Endothelial cell of umbilical vein (primary cell): ENCODE data around the gene SYT11. TPM values are rescaled to one million over a fixed set of nuclear protein-coding genes. Genes with fewer than 3 reads are reported as not detected.
A peak's percentile ranks its signal among the peaks of the same experiment; 100 is the strongest.

ENCODE experiments used
- BruUV-seq: library from RNA; stranded (reverse); fragments of 400-500 nt; replicated peaks from 2 replicates; lab custom pipeline; 2021; lab: Mats Ljungman, UMichigan
- CTCF ChIA-PET: fragments of 300-600, 350-600 bp; sonication (Branson Sonifier 250); formaldehyde crosslinking; loops from one replicate; lab custom pipeline; 2021; ENCODE audit warnings: antibody characterized with exemption, inconsistent platforms; lab: Charles Lee
- POLR2A ChIA-PET: fragments of 300-600, 350-600 bp; sonication (Branson Sonifier 250); formaldehyde crosslinking; loops from one replicate; lab custom pipeline; 2021; ENCODE audit warnings: antibody characterized with exemption, inconsistent platforms; lab: Charles Lee
- DNase-seq: peaks from one replicate; pipeline ENCODE4 v3.0.0-alpha.2; 2011; ENCODE audit warnings: low read depth, low spot score
- FAIRE-seq: peaks from 2 replicates; lab custom pipeline; 2011; peaks lifted over from hg19 to GRCh38; lab: Jason Lieb, UNC
- H2AFZ ChIP-seq: 2 replicates; pipeline ENCODE4 v1.6.0; 2012; ENCODE audit warnings: low read depth, low read length, control low read depth, inconsistent platforms
- H3K27ac ChIP-seq: 2 replicates; pipeline ENCODE4 v1.5.1; 2011; ENCODE audit warnings: low read depth, mild to moderate bottlenecking, control low read depth, low read length, moderate library complexity; ENCODE audit not compliant: insufficient read depth
- H3K27me3 ChIP-seq, 2 experiments: 2 replicates each; pipeline versions ENCODE4 v1.6.0 to v1.6.1; 2011; ENCODE audit warnings: low read length in 2 of 2, mixed read lengths in 1 of 2; ENCODE audit not compliant: control insufficient read depth in 2 of 2, insufficient read depth in 2 of 2
- H3K36me3 ChIP-seq, 2 experiments: 2 replicates in 1 of 2; 3 replicates in 1 of 2; pipeline ENCODE4 v1.5.1; 2011; ENCODE audit warnings: low read length in 2 of 2, mild to moderate bottlenecking in 1 of 2, moderate library complexity in 1 of 2; ENCODE audit not compliant: control insufficient read depth in 2 of 2, insufficient read depth in 2 of 2; ENCODE audit errors: extremely low read depth in 1 of 2
- H3K4me1 ChIP-seq: 3 replicates; pipeline ENCODE4 v1.5.1; 2011; ENCODE audit warnings: mild to moderate bottlenecking, low read length; ENCODE audit not compliant: control insufficient read depth, insufficient read depth; ENCODE audit errors: extremely low read depth
- H3K4me2 ChIP-seq: 2 replicates; pipeline ENCODE4 v1.6.1; 2011; ENCODE audit warnings: low read length, control low read depth, mixed read lengths; ENCODE audit not compliant: insufficient read depth
- H3K4me3 ChIP-seq, 3 experiments: fragments of 200-600 bp in 1 of 3; sonication (generic), shearing (Covaris generic) in 1 of 3; replicated peaks in 1 of 3; 2 replicates each; pipeline ENCODE4 v1.5.1; 2011 to 2016; ENCODE audit warnings: control low read depth in 3 of 3, low read length in 3 of 3, mild to moderate bottlenecking in 2 of 3, inconsistent platforms in 1 of 3, low read depth in 1 of 3, moderate library complexity in 1 of 3; ENCODE audit not compliant: insufficient read depth in 1 of 3
- H3K79me2 ChIP-seq: 2 replicates; pipeline ENCODE4 v1.6.0; 2012; ENCODE audit warnings: low read length, inconsistent platforms; ENCODE audit not compliant: control insufficient read depth, insufficient read depth
- H3K9ac ChIP-seq: replicated peaks from 2 replicates; pipeline ENCODE3; 2011; ENCODE audit warnings: low read length, control low read depth; ENCODE audit not compliant: insufficient read depth; ENCODE audit errors: extremely low read depth
- H3K9me1 ChIP-seq: replicated peaks from 3 replicates; pipeline ENCODE4 v1.6.0; 2011; ENCODE audit warnings: mild to moderate bottlenecking, low read length; ENCODE audit not compliant: control insufficient read depth, insufficient read depth; ENCODE audit errors: extremely low read depth
- H3K9me3 ChIP-seq: replicated peaks from 2 replicates; pipeline ENCODE4 v1.5.1; 2012; ENCODE audit warnings: low read length, inconsistent platforms; ENCODE audit not compliant: control insufficient read depth, insufficient read depth
- H4K20me1 ChIP-seq: replicated peaks from 2 replicates; pipeline ENCODE3; 2011; ENCODE audit warnings: mild to moderate bottlenecking, low read length; ENCODE audit not compliant: control insufficient read depth, insufficient read depth; ENCODE audit errors: extremely low read depth
- EZH2 ChIP-seq: IDR thresholded peaks from 2 replicates; pipeline ENCODE4 v1.6.1; 2012; ENCODE audit warnings: borderline replicate concordance, low read depth, mild to moderate bottlenecking, moderate library complexity, low read length, inconsistent platforms; ENCODE audit not compliant: severe bottlenecking
- FOS ChIP-seq: IDR thresholded peaks from 2 replicates; pipeline ENCODE4 v1.6.1; 2011; ENCODE audit warnings: mild to moderate bottlenecking, low read length, moderate library complexity, borderline replicate concordance; ENCODE audit not compliant: insufficient read depth
- GATA2 ChIP-seq: IDR thresholded peaks from 2 replicates; pipeline ENCODE4 v1.7.0; 2011; ENCODE audit warnings: low read depth, mild to moderate bottlenecking, moderate library complexity, mixed read lengths, low read length; ENCODE audit not compliant: insufficient read length, insufficient read depth
- JUN ChIP-seq: IDR thresholded peaks from 2 replicates; pipeline ENCODE4 v1.6.1; 2011; ENCODE audit warnings: borderline replicate concordance, low read depth; ENCODE audit not compliant: insufficient read length, insufficient read depth
- MAX ChIP-seq: IDR thresholded peaks from 2 replicates; pipeline ENCODE4 v1.6.1; 2011; ENCODE audit not compliant: insufficient read depth, insufficient read length
- MYC ChIP-seq: IDR thresholded peaks from one replicate; pipeline ENCODE4 v1.6.1; 2011; ENCODE audit warnings: mild to moderate bottlenecking, low read depth, low read length
- POLR2A ChIP-seq: IDR thresholded peaks from 2 replicates; pipeline ENCODE4 v1.6.1; 2012; ENCODE audit warnings: low read depth, mild to moderate bottlenecking, control low read depth, low read length
- POLR2AphosphoS5 ChIP-seq: IDR thresholded peaks from 2 replicates; pipeline ENCODE4 v1.6.1; 2012; ENCODE audit warnings: low read depth, mild to moderate bottlenecking, control low read depth, low read length, moderate library complexity; ENCODE audit not compliant: insufficient read depth
- dilution Hi-C: fragments of 300-500 bp; cut with MboI; formaldehyde crosslinking; loops from one replicate; pipeline ENCODE4 v1.15.0; 2019; ENCODE audit warnings: low sequenced_read_pairs; ENCODE audit not compliant: extremely low pct_ligation_motif_present
- intact Hi-C: fragments of 100-400 bp; cut with micrococcal nuclease; formaldehyde crosslinking; loops from one replicate; pipeline ENCODE4 v1.10.0; 2022
- polyA plus RNA-seq, 4 experiments: library from polyadenylated mRNA; depleted of rRNA in 3 of 4; stranded (reverse) in 3 of 4; unstranded in 1 of 4; fragments of >200 nt; gene quantifications; 2 replicates each; pipeline versions ENCODE4 v1.2.1 to v1.2.3, GENCODE V29; 2011 to 2012; ENCODE audit warnings: missing spikeins in 1 of 4
- total RNA-seq: library from RNA; stranded (reverse); gene quantifications from 2 replicates; pipeline ENCODE4 v1.2.3, GENCODE V29; 2021
- TF ChIP-seq, protein P1 (sequence below), 2 donors: IDR thresholded peaks; 1 replicate in 1 of 2; 2 replicates in 1 of 2; pipeline ENCODE4 v1.5.1; 2011; ENCODE audit warnings: low read length in 2 of 2, mild to moderate bottlenecking in 2 of 2, moderate library complexity in 2 of 2, control low read depth in 1 of 2, inconsistent platforms in 1 of 2, low read depth in 1 of 2; ENCODE audit not compliant: insufficient read depth in 1 of 2; ENCODE audit errors: extremely low read depth in 1 of 2

SYT11 gene
- total and polyA plus RNA-seq, 2 donors (not counting 3 experiments of a cell fraction or from before 2014, with no cell fraction given): 28.2 to 36.5 TPM

DNA sequence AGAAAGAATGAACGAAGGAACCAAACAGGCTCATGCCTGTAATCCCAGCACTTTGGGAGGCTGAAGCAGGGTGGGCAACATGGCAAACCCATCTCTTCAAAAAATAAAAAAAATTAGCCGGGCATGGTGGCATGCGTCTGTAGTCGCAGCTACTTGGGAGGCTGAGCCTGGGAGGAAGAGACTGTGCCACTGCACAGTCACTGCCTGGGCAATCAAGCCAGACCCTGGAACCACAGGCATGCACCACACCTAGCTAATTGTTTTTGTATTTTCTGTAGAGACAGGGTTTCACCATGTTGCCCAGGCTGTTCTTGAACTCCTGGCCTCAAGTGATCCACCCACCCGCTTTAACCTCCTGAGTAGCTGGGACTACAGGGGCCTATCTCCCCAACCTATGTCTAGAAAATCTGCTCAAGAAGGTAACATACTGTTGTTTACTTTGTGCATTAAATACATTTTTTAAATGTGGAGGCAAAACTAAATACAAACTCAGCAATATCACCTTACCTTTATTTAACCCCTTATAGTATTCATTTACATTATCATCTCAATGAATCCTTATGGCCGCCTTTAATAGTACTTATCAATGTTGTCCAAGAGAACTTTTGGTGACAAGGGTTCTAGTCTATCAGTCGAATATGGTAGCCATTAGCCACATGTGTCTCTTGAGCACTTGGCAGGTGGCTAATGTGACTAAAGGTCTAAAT lies 72.1 kb downstream of the SYT11 start:
- BruUV-seq: no TSS peak
- Histone ChIP-seq H3K4me1 (peaks cover 42% of the 10 kb centered on the region), H4K20me1 (peaks cover 4% of the 10 kb centered on the region), H3K27ac (no peak overlapping the region), H3K9me3 (no peaks in the 10 kb centered on the region), H3K4me3 (peak overlapping the region in 2 of 3 experiments; percentile 9 to 21), H3K27me3 (no peaks in the 10 kb centered on the region), H3K4me2 (peak overlapping the region; percentile 84), H3K9me1 (no peaks in the 10 kb centered on the region), H2AFZ (no peak overlapping the region), H3K9ac (no peak overlapping the region), H3K36me3 (peaks cover 18 to 28% of the 10 kb centered on the region in 2 experiments), H3K79me2 (peaks cover 66% of the 10 kb centered on the region)
- dilution Hi-C loops: no loop called here
- TF ChIP-seq GATA2: no peak
- peak; percentile 12 for TF ChIP-seq POLR2A
- no peak for TF ChIP-seq EZH2
- ChIA-PET POLR2A (no interaction called here), CTCF (interaction anchor here (0.7 to 6.7 kb wide), 7 partner anchors 10 to 135 kb away, joined by 3 to 57 read pairs (median 3); no protein-coding TSS in a partner anchor)
- intact Hi-C loops: no loop called here
- DNase-seq: no peak
- FAIRE-seq: peak; percentile 4

DNA sequence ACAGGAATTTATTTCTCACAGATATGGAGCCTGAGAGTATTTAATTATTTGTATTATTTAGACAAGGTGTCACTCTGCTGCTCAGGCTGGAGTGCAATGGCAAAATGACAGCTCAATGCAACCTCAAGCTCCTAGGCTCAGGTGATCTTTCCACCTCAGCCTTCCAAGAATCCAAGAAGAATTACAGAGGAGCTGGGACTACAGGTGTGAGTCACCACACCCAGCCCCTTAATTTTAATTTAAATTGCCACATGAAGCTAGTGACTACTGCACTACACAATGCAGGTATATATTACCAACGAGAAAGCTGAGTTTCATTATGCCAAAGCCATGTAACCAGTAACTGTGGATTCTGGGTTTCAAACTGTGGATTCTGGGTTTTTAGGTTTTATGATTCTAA lies 72.7 kb downstream of the SYT11 start:
- Histone ChIP-seq H3K4me2 (peak overlapping the region; percentile 84), H4K20me1 (peaks cover 4% of the 10 kb centered on the region)

More for the DNA sequence above, 72.7 kb downstream of the SYT11 start:
- Histone ChIP-seq H3K27ac (no peak overlapping the region), H2AFZ (no peak overlapping the region), H3K79me2 (peaks cover 60% of the 10 kb centered on the region), H3K27me3 (no peaks in the 10 kb centered on the region), H3K9ac (peak overlapping the region; percentile 8), H3K4me3 (peak overlapping the region in 1 of 3 experiments; percentile 21), H3K9me3 (no peaks in the 10 kb centered on the region), H3K4me1 (peaks cover 42% of the 10 kb centered on the region), H3K9me1 (no peaks in the 10 kb centered on the region), H3K36me3 (peaks cover 13 to 22% of the 10 kb centered on the region in 2 experiments)
- ChIA-PET CTCF (interaction anchor here (0.9 to 6.7 kb wide), 8 partner anchors 10 to 134 kb away, joined by 3 to 57 read pairs (median 4); partner anchors contain the start of gene ARHGEF2), POLR2A (interaction anchor here (0.7 kb wide), 1 partner anchor 789 kb away, joined by 3 read pairs; no protein-coding TSS in a partner anchor)
- BruUV-seq: no TSS peak
- intact Hi-C loops: no loop called here
- FAIRE-seq (no peak), DNase-seq (no peak)
- no peak for TF ChIP-seq EZH2
- no peak for TF ChIP-seq POLR2A
- no peak for TF ChIP-seq GATA2
- TF ChIP-seq MYC: no peak
- TF ChIP-seq POLR2AphosphoS5: no peak
- no peak for TF ChIP-seq FOS
- no peak for TF ChIP-seq JUN
- TF ChIP-seq, protein P1, sequence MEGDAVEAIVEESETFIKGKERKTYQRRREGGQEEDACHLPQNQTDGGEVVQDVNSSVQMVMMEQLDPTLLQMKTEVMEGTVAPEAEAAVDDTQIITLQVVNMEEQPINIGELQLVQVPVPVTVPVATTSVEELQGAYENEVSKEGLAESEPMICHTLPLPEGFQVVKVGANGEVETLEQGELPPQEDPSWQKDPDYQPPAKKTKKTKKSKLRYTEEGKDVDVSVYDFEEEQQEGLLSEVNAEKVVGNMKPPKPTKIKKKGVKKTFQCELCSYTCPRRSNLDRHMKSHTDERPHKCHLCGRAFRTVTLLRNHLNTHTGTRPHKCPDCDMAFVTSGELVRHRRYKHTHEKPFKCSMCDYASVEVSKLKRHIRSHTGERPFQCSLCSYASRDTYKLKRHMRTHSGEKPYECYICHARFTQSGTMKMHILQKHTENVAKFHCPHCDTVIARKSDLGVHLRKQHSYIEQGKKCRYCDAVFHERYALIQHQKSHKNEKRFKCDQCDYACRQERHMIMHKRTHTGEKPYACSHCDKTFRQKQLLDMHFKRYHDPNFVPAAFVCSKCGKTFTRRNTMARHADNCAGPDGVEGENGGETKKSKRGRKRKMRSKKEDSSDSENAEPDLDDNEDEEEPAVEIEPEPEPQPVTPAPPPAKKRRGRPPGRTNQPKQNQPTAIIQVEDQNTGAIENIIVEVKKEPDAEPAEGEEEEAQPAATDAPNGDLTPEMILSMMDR (IDR thresholded peaks at IDR 0.05; ENCODE audit: extremely low read depth in 1 of 2, insufficient read depth in 1 of 2, low read depth in 1 of 2, low read length in 2 of 2): no peak
- no peak for TF ChIP-seq MAX
- dilution Hi-C loops: no loop called here
